A673 (cell line): ENCODE results near the gene CCDC141. TPM values are rescaled to one million over a fixed set of nuclear protein-coding genes. Genes with fewer than 3 reads are reported as not detected.

Experiments
- BruUV-seq: library from RNA; stranded (reverse); fragments of 400-500 nt; replicated peaks from 2 replicates; lab custom pipeline; 2021; lab: Mats Ljungman, UMichigan
- CTCF ChIA-PET: fragments of 300-600 bp; sonication (Branson Sonifier 250); formaldehyde crosslinking; loops from one replicate; lab custom pipeline; 2022; ENCODE audit warnings: antibody characterized with exemption; lab: Charles Lee
- POLR2A ChIA-PET: fragments of 300-600 bp; sonication (Branson Sonifier 250); formaldehyde crosslinking; loops from one replicate; lab custom pipeline; 2022; ENCODE audit warnings: antibody characterized with exemption; ENCODE audit not compliant: low non-redundant PET; lab: Charles Lee
- DNase-seq: peaks from one replicate; pipeline ENCODE4 v3.0.0-alpha.2; 2015; ENCODE audit warnings: low spot score
- H3K27ac ChIP-seq: fragments of 200-600 bp; sonication (generic); 2 replicates; pipeline ENCODE4 v1.5.1; 2016; ENCODE audit warnings: mixed run types, low read depth, mild to moderate bottlenecking, mixed read lengths, antibody characterized with exemption, low read length; ENCODE audit not compliant: poor library complexity, severe bottlenecking
- H3K27me3 ChIP-seq: fragments of 200-600 bp; sonication (generic); replicated peaks from 2 replicates; pipeline ENCODE4 v1.6.1; 2017; ENCODE audit warnings: mixed run types, low read depth, mild to moderate bottlenecking, mixed read lengths, antibody characterized with exemption, low read length; ENCODE audit not compliant: insufficient read depth, poor library complexity
- H3K36me3 ChIP-seq: fragments of 200-600 bp; sonication (generic); 2 replicates; pipeline ENCODE4 v1.6.1; 2016; ENCODE audit warnings: mixed run types, mild to moderate bottlenecking, mixed read lengths, antibody characterized with exemption, low read length; ENCODE audit not compliant: insufficient read depth, poor library complexity, severe bottlenecking
- H3K4me1 ChIP-seq: fragments of 200-600 bp; sonication (generic); 2 replicates; pipeline ENCODE4 v1.6.1; 2017; ENCODE audit warnings: mixed run types, mild to moderate bottlenecking, mixed read lengths, antibody characterized with exemption, low read length; ENCODE audit not compliant: insufficient read depth, poor library complexity, severe bottlenecking
- H3K4me3 ChIP-seq: fragments of 200-600 bp; sonication (generic); 2 replicates; pipeline ENCODE4 v1.5.1; 2016; ENCODE audit warnings: low read depth, mixed run types, mild to moderate bottlenecking, mixed read lengths, low read length; ENCODE audit not compliant: poor library complexity, severe bottlenecking
- H3K9me3 ChIP-seq: fragments of 200-600 bp; sonication (generic); 2 replicates; pipeline ENCODE4 v1.6.1; 2016; ENCODE audit warnings: mixed run types, low read depth, mild to moderate bottlenecking, mixed read lengths, antibody characterized with exemption, low read length; ENCODE audit not compliant: poor library complexity, severe bottlenecking
- EZH2 ChIP-seq: fragments of 200-600 bp; sonication (generic); IDR thresholded peaks from 2 replicates; pipeline ENCODE4 v1.6.1; 2017; ENCODE audit warnings: borderline replicate concordance, low read depth, mild to moderate bottlenecking, mixed read lengths, antibody characterized with exemption, low read length; ENCODE audit not compliant: poor library complexity, severe bottlenecking
- intact Hi-C: fragments of 100-400 bp; cut with micrococcal nuclease; formaldehyde crosslinking; loops from one replicate; pipeline ENCODE4 v1.10.0; 2022; ENCODE audit not compliant: unreplicated experiment
- total RNA-seq: library from RNA; stranded (reverse); gene quantifications from 2 replicates; pipeline ENCODE4 v1.2.3, GENCODE V29; 2021
- TF ChIP-seq, protein P1 (sequence below): fragments of 300-800, 200-600 bp; sonication (generic); conservative IDR thresholded peaks from 2 replicates; pipeline ENCODE4 v1.5.1; 2017; ENCODE audit warnings: low read depth, mild to moderate bottlenecking, antibody characterized with exemption, low read length, moderate library complexity, mixed read lengths

Gene CCDC141
- total RNA-seq, 1 experiment from 2014 or later, result not detected

DNA sequence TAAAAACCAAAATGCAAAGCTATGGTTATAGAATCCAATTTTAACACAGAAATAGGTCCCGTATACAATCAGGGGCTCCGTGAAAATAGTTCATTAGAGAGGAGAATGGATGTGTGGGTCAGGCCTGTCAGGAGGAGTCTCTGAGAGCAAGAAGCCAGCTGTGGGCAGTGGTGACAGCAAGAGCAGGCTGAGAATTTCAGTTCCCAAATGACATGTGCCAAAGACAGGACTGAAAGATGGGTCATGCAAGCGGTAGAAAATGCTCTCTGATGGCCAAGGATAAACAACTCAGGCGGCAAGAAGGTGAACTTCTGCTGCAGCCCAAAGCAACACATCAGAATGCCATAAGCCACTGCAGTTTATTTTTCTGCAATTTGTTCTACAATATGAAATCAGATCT lies 100.4 kb downstream of the CCDC141 start:
- POLR2A ChIA-PET, result no interaction called here
- TF ChIP-seq, protein P1, sequence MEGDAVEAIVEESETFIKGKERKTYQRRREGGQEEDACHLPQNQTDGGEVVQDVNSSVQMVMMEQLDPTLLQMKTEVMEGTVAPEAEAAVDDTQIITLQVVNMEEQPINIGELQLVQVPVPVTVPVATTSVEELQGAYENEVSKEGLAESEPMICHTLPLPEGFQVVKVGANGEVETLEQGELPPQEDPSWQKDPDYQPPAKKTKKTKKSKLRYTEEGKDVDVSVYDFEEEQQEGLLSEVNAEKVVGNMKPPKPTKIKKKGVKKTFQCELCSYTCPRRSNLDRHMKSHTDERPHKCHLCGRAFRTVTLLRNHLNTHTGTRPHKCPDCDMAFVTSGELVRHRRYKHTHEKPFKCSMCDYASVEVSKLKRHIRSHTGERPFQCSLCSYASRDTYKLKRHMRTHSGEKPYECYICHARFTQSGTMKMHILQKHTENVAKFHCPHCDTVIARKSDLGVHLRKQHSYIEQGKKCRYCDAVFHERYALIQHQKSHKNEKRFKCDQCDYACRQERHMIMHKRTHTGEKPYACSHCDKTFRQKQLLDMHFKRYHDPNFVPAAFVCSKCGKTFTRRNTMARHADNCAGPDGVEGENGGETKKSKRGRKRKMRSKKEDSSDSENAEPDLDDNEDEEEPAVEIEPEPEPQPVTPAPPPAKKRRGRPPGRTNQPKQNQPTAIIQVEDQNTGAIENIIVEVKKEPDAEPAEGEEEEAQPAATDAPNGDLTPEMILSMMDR, result no peak
- no peak for TF ChIP-seq EZH2
- Histone ChIP-seq H3K9me3 (no peaks in the 10 kb centered on the region), H3K27me3 (no peaks in the 10 kb centered on the region), H3K36me3 (no peaks in the 10 kb centered on the region), H3K27ac (no peak overlapping the region), H3K4me1 (no peaks in the 10 kb centered on the region), H3K4me3 (no peak overlapping the region)
- CTCF ChIA-PET, result no interaction called here
- no TSS peak for BruUV-seq
- no peak for DNase-seq
- intact Hi-C loops, result no loop called here

DNA sequence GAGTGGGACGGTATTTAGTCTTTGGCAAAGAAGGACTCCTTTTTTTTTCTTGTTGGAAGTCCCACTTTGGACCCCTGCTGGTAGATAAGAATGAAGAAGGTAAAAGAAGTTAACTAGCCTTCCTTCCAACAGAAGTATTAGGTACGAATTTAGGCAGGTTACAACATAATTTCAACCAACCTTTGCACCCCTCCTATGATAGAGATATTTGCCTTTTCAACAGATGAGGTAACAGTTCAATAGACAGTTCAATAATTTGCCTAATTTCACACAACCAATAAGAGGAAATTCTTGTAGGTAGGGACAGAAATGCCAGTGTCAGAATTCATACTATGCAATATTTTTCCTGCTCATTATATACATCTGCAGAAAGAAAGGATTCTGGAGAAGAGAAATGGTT lies 100.8 kb downstream of the CCDC141 start:
- intact Hi-C loops, result no loop called here
- H3K4me3 ChIP-seq, result no peak overlapping the region
- ChIA-PET CTCF (no interaction called here), POLR2A (no interaction called here)
- H3K9me3 ChIP-seq, result no peaks in the 10 kb centered on the region
- DNase-seq, result no peak
- H3K4me1 ChIP-seq, result no peaks in the 10 kb centered on the region
- H3K27ac ChIP-seq, result no peak overlapping the region
- no peak for TF ChIP-seq EZH2
- no peaks in the 10 kb centered on the region for H3K27me3 ChIP-seq
- BruUV-seq, result no TSS peak
- no peaks in the 10 kb centered on the region for H3K36me3 ChIP-seq

DNA sequence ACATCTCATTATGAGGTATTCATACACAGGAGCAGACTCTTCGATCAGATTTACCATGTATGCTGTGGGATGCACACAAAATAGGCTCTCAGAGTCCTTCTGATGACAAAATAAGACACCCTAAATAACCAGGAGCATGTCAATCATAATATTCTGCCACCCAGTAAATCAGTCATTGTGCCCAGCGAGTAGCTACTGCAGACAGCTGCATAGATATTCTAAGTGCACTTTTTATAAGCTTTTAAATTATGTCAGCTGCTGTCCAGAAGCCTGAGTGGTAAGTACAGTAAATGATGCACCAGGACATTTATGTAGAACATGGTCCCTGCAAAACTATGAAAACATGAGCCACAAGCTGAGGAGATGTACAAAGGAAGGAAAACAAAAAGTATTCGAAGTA lies 102.9 kb downstream of the CCDC141 start:
- Histone ChIP-seq H3K4me1 (no peaks in the 10 kb centered on the region), H3K36me3 (no peaks in the 10 kb centered on the region), H3K27me3 (no peaks in the 10 kb centered on the region), H3K9me3 (no peaks in the 10 kb centered on the region), H3K27ac (no peak overlapping the region), H3K4me3 (no peak overlapping the region)
- CTCF ChIA-PET, result no interaction called here
- TF ChIP-seq EZH2, result no peak
- intact Hi-C loops, result no loop called here
- DNase-seq, result no peak
- no TSS peak for BruUV-seq
- POLR2A ChIA-PET, result no interaction called here

DNA sequence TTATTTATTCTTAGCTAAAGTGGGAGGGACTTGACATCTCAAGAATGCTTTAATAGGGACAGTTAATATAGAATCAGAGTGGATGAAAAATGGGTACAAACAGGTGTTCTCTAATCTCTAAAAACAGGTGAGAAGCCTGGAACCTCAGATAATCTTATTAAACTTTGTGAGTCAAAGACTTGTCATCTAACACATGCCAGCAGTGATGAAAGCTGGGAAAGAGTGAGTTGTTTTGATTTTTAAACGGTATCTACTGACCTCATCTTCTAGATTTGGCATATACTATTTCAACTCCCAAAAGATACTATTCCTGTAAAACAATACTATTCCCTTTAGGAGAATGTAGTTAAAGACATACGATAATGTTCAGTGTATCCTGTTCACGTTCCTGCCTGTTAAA lies 103.4 kb downstream of the CCDC141 start:
- Histone ChIP-seq H3K36me3 (no peaks in the 10 kb centered on the region), H3K4me3 (no peak overlapping the region), H3K27ac (no peak overlapping the region), H3K4me1 (no peaks in the 10 kb centered on the region), H3K27me3 (no peaks in the 10 kb centered on the region), H3K9me3 (no peaks in the 10 kb centered on the region)
- BruUV-seq, result no TSS peak
- ChIA-PET POLR2A (no interaction called here), CTCF (no interaction called here)
- TF ChIP-seq, protein P1, result no peak
- TF ChIP-seq EZH2, result no peak
- DNase-seq, result no peak
- intact Hi-C loops, result no loop called here
